GM21529 (cell line): ENCODE measurements around the gene KIAA1614.

Source experiments
- ATAC-seq: cut with Tn5 transposase; IDR thresholded peaks from one replicate; pipeline ENCODE4 v1.9.1; 2021; ENCODE audit not compliant: unreplicated experiment

The KIAA1614 gene

DNA sequence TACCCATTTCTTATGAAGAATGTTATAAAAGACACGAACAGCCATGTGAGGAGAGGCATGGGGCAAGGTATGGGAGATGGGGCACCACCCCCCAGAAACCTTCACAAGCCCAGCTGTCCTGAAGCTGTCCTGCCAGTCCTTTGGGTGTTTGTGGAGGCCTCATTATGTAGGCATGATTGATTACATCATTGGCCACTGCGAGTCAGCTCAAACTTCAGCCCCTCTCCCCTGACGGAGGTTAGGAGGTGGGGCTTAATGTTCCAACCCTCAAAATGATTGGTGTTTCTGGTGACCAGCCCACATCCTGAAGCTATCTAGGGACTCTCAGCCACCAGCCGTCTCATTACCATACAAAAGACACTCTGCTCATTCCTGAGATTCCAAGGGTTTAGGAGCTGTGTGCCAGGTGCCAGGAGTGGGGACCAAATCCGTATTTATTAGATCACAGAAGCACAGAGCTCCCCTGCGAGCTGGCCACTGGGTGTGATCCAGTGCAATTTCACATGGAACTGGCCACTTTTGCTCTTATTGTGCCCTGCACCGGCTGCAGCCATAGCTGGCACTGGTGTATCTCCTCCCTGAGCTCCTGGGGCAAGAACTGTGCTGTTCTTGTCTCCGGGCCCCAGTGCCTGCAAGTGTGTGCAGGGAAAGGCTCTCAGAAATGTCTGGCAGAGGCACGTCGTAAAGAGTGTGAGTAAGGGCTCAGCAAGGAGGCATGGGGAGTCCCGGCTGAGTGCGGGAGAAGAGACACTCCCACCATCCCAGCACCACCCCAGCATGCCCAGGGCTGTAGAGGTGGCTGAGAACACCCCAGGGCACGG is 10.5 kb downstream of the KIAA1614 start:
- ATAC-seq = peak; percentile 37

DNA sequence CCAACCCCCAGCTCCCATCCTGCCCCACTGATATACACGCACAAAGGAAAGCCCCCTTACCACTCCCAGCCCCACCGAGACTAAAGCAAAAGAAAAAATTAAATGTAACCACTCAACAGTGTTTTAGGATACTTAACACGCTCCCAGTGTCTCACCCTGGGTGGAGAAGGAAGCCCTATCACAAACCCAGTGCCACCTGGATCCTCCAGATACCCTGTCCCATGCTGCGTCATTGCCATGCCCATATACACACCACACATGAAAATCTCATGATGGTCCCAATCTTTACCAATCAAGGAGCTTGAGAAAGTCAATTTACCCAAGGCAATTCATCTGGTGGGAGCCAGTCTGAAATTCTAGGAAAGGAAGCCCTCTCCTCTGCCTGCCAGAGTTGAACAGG is 11.2 kb downstream of the KIAA1614 start:
- no peak for ATAC-seq

DNA sequence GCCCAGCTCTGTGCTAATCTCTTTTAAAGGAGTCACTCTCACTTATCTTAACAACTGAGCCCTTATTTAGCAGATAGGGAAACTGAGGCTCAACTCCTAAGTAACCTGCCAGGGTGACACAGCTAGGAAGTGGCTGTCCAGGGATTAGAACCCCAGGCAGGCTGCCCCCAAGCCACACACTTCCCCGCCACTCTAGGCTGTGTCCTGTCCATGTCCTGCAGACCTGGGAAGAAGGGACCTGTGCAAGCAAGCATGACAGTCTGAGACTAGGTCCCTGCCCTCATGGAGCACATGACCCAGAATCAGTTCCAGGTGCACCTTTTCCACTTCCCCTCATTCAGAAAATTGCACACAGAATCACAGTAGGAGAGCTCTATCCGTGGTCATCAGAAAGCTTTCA is 12.2 kb downstream of the KIAA1614 start:
- ATAC-seq = no peak

DNA sequence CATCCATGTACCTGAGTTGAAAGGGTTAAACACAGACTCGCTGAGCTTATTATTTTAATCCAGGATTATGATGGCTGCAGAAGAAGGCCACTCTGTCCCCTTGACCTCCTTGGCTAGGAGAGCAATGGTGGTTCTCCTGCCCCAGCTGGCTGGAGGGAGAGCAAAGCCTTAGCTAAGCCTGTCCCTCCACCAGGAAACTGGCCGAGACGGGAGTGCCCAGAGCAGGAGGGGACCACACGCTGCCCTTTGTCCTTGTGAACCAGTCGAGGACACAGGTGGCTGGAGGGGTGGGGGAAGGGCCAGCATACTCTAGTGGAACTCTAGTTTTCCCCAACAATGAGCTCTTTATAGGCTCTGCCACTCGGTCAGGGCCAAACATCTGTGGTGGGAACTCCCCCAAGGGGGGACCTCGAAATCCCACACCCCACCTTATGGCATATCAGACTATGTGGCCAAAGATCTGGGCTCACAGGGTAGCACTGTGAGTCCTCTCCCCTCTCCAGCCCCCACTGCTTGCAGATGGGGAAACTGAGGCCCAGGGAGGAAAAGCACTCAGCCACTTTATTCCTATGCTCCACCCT is 12.9 kb downstream of the KIAA1614 start:
- ATAC-seq = no peak

GRCh38 chr1:180926164-180926981 is 13.7 kb downstream of the KIAA1614 start:
- no peak for ATAC-seq

DNA sequence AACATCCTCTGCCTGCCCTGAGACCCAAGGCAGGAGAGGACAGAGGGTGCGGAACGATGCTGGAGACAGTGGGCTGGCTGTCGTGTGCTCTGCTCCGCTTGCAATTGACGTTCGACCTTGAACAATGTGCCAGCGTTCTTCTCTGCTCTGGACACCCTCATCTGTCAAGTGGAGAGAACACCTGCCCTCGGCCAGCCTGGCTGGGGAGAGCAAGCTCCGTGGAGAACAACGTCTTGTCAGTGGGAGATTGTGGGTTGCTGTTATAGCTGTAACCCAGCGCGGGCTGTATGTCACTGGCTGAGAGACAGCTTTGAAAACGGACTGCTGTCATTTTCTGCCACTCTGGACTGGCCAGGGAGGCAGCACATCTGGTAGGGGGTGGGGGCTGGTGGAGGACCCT is 14.7 kb downstream of the KIAA1614 start:
- ATAC-seq = no peak

DNA sequence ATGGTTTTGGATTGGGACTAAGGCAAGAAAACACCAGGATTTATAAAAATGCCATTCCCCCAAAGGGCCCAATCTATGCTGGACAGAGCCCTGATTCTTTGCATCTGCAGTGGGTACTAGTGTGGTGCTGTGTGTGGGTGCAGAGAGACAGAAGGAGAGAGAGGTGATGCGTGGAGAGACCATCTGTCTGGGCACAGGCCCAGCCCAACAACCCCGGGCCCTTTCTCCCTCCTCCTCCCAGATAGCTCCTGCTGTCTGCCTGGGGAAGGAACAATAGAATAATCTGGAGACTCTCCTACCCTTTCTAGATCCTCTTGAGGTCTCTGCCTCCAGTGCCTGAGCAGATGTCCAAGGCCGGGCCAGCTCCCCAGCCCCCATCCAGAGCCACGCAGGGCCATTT is 15.1 kb downstream of the KIAA1614 start:
- no peak for ATAC-seq

GRCh38 chr1:180928331-180929230 is 15.9 kb downstream of the KIAA1614 start:
- no peak for ATAC-seq

DNA sequence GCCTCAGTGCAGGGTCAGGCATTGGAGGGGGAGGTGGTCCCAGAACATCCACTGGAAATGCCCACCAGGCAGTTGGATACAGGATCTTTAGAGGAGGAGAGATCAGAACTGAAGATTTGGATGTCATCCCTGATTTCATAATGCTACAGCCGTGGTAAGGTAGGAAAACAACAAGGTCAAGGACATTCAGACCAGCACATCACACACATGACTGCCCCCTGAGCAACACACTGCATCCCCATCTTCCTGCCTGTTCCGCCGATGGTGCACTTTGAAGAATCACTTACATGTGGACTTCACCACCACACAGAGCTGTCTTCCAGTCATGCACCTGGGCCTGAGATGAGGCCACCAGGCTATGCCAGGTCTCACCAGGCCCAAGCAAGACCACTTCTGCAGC is 16.7 kb downstream of the KIAA1614 start:
- ATAC-seq = no peak

DNA sequence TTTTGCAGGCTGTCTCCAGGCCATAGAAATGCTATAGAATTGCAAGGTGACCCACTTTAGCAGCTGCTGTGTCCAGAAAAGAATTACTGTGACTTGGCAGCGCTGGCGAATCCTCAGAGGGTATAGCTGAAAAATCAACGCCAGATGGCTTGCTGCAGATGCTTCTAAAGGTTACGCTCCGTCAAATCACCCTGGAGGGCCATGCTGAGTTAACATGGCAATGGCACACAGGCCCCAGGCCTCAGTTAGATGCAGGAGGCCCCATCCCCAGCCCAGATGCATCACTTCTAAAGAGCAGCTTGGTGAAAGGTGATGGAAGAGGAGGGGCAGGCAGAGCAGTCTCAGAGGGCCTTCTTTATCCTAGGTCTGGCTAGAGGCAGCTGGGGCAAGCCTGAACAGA is 18.0 kb downstream of the KIAA1614 start:
- ATAC-seq = no peak

DNA sequence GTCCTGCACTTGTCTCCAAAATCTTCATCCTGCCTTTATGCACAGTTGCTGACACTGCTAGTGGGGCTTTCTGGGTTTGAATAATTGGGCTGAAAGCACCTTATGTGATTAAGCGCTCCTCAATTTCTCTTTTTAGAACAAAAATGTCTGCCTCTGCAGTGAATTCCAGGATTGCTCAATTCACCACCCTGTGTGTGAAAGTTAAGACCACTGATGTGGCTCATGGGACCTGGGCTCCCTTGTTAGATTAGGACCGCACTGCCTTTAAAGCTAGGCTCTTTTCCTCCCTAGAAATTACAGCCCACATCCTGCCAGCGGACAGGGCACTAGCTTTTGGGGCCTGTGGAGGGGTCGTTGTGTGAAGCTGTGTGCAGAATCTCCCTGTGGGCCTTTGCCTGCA is 18.8 kb downstream of the KIAA1614 start:
- no peak for ATAC-seq

- ATAC-seq = no peak
Observed at GRCh38 chr1:180932378-180932777, 19.7 kb downstream of the KIAA1614 start.

DNA sequence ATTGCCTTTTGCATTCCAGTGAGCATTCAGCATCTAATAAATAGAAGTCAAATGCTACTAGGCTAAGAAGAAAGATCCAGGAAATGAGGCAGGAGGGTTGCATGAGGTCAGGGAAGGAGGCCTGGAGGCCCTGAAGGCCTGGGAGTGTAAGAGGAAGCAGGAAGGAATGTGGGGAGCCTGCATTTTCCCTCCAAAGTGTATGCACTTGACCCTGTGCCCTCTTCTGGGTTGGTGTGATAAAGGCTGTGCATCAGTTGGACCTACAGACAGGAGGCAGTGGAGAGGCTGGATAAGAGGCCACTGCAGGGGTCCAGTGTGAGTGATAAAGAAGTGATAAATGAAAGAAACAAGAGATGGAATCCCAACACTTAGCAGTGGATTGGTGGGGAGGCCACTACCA is 20.4 kb downstream of the KIAA1614 start:
- no peak for ATAC-seq

- ATAC-seq = no peak
Observed at GRCh38 chr1:180934563-180934962, 21.9 kb downstream of the KIAA1614 start.

DNA sequence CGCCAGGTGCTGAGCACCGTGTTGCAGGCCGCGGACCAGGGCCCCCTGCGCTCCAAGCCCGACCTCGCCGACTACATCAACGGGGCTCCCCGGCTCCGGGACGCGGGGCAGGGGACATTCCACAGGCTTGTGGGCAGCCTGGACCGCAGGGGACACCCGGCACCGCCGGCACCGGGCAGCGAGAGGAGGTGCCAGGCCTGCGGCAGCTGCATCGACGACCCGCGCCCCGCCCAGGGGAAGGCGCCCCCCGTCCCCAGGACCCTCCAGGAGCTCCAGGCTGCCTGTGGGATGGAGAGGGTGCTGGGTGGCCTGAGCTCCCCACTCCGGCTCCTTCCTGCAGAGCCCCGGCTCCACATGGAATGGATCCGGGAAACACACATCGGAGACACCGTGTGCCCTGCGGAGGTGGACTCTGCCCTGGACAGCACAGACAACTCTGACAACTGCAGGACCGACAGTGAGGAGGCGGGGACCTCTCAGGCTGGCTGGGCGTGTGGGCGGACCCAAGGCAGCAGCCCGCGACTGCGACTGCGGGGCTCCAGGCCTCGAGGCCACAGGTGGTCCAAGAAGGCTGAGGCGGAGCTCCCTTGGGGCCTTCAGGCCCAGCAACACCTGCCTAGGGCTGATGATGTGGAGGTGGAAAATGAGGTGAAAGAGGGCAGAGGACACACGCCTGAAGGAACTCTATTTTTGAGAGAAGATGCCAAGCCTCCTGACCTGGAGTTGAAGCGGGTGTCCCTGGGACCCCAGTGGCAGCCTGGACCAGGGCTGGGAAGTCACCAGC is 22.8 kb downstream of the KIAA1614 start:
- peak; percentile 43 for ATAC-seq

DNA sequence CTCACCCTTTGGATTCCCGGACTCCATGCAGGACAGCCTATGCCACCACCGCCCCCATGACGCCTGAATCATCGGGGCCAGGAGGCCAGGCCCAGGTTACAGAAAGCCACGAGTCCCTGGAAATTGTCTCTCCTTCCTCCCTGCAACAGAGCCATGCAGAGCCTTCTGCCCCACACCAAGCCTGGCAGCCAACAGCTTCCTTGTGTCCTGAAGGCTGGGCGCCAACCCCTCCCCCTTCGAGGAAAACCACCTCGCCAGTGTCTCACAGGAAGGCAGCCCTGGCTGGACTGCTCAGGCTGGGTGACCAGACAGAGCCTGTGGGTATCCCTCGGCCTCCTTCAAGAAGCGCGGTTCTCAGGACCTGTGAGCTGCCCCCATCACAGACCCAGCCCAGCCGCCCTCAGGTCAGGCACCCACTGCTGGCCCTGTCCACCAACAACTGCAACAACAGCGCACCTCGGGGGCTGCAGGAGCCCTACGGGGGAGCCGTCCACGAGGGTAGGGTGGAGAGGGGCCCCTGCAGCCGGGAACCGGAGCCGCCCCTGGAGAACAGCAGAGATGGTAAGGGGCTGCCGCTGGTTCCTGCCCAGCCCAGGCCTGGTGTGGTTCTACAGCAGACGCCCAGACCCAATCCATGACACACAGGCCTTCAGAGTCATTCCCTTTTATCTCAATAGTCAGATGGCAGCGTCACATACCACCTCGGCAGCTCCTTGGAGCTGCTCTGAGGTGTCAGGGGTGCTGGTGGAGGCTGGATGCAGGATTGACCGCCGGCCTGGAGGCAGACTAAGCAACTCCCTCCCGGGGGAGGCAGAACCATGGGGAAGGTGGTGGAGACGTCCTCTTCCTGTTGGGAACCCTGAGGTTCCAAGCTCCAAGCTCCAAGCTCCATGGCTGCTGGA is 23.7 kb downstream of the KIAA1614 start:
- no peak for ATAC-seq

GRCh38 chr1:180937012-180937372 is 24.3 kb downstream of the KIAA1614 start:
- no peak for ATAC-seq

GRCh38 chr1:180937624-180938225 is 25.0 kb downstream of the KIAA1614 start:
- no peak for ATAC-seq
